ENCODE measurements around the gene PCDH9.
A peak's percentile ranks its signal among the peaks of the same experiment; 100 is the strongest.

DNA sequence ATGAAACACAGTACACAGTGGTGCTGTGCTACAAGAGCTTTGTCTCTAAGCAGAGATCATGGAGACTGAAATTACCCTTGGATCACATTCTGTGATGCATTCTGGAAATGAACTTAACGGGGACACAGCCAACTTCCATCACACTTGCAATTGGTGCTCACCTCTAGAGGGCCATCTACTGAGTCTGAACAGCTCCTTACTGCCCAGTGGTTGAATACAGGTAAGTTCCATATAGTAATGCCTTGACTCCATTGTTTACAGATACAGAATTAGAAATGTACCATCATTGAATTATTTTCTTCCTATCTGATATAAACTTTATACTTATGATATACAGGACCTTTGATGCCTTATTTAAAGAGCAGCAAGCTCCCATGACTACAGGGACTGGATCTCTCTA, 686.4 kb downstream of the PCDH9 start:
- TF ChIP-seq, protein P1, sequence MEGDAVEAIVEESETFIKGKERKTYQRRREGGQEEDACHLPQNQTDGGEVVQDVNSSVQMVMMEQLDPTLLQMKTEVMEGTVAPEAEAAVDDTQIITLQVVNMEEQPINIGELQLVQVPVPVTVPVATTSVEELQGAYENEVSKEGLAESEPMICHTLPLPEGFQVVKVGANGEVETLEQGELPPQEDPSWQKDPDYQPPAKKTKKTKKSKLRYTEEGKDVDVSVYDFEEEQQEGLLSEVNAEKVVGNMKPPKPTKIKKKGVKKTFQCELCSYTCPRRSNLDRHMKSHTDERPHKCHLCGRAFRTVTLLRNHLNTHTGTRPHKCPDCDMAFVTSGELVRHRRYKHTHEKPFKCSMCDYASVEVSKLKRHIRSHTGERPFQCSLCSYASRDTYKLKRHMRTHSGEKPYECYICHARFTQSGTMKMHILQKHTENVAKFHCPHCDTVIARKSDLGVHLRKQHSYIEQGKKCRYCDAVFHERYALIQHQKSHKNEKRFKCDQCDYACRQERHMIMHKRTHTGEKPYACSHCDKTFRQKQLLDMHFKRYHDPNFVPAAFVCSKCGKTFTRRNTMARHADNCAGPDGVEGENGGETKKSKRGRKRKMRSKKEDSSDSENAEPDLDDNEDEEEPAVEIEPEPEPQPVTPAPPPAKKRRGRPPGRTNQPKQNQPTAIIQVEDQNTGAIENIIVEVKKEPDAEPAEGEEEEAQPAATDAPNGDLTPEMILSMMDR (IDR thresholded peaks at IDR 0.05; ENCODE audit: low read depth, low read length) = peak; percentile 52
- TF ChIP-seq EZH2phosphoT487 (IDR thresholded peaks at IDR 0.05; ENCODE audit: low read depth) = no peak

Measured in OCI-LY3 (cell line).